Right lobe of liver (tissue), 6 donors: ENCODE data around the gene LMO7. TPM values are rescaled to one million over a fixed set of nuclear protein-coding genes. Genes with fewer than 3 reads are reported as not detected.

Source experiments
- ATAC-seq, 4 donors: fragments of 200-7000 bp; cut with Tn5 transposase; one replicate each; pipeline ENCODE4 v1.9.1; 2020; ENCODE audit warnings: mild to moderate bottlenecking in 4 of 4, moderate library complexity in 4 of 4
- DNase-seq, 3 donors: peaks; one replicate each; pipeline ENCODE4 v3.0.0-alpha.2; 2020
- H3K27ac ChIP-seq, 3 donors: fragments of 200-600 bp; one replicate each; pipeline ENCODE4 v1.8.0; 2022
- H3K27me3 ChIP-seq, 2 donors: fragments of 200-600 bp; one replicate each; pipeline ENCODE4 v1.8.0; 2022
- H3K36me3 ChIP-seq, 4 donors: fragments of 200-600 bp; sonication (generic) in 1 of 4; one replicate each; pipeline versions ENCODE4 v1.5.1 to v1.8.0; 2017 to 2022; ENCODE audit warnings: control low read depth in 1 of 4
- H3K4me1 ChIP-seq, 4 donors: fragments of 200-600 bp; sonication (generic) in 1 of 4; one replicate each; pipeline versions ENCODE4 v1.5.1 to v1.8.0; 2017 to 2022; ENCODE audit warnings: control low read depth in 1 of 4
- H3K4me3 ChIP-seq, 3 donors: fragments of 200-600 bp; one replicate each; pipeline ENCODE4 v1.8.0; 2022
- H3K9me3 ChIP-seq, 4 donors: fragments of 200-600 bp; sonication (generic) in 1 of 4; one replicate each; pipeline versions ENCODE4 v1.5.1 to v1.8.0; 2017 to 2022; ENCODE audit warnings: control low read depth in 1 of 4
- CTCF ChIP-seq, 4 donors: fragments of 200-600 bp in 3 of 4; fragments of 450-650 bp in 1 of 4; IDR thresholded peaks; one replicate each; pipeline versions ENCODE4 v1.5.1 to v1.8.0; 2016 to 2022; ENCODE audit warnings: antibody characterized with exemption in 4 of 4, mild to moderate bottlenecking in 2 of 4
- POLR2A ChIP-seq: fragments of 450-650 bp; IDR thresholded peaks from one replicate; pipeline ENCODE4 v1.6.1; 2017; ENCODE audit warnings: antibody characterized with exemption, mild to moderate bottlenecking
- WGBS: methylation state at CpG from one replicate; pipeline ENCODE4 v1.1.6; 2018; ENCODE audit warnings: low coverage, low lambda C conversion rate; ENCODE audit not compliant: insufficient coverage; ENCODE audit errors: missing lambda C conversion rate; 5-methylcytosine and 5-hydroxymethylcytosine counted together
- intact Hi-C, 2 donors: fragments of 100-400 bp; cut with DNase I; formaldehyde crosslinking; loops; one replicate each; pipeline versions ENCODE4 v1.11.2 to v1.14.1; 2022
- total RNA-seq, 6 experiments: library from RNA; depleted of rRNA in 2 of 6; stranded (reverse); fragments of >200 nt in 2 of 6; fragmentation: NEBNext Ultra II Directional in 3 of 6; extraction: Animal tissue kit (Norgen Biotek cat#: 25700) in 3 of 6; gene quantifications; one replicate each; pipeline versions ENCODE4 v1.1.0 to v1.2.4, GENCODE V29; 2016 to 2023
- donor health status: DM: no; HTN: yes; CAD: no.
- donor health status: DM: no; HTN: no; CAD: no.
- donor health status: DM: no; HTN: no; CAD: no.
- donor health status: DM: no; HTN: yes; CAD: no.
- donor health status: DM: no; HTN: yes; CAD: no.

The LMO7 gene
- total RNA-seq, 6 experiments from 2014 or later = 42.3 to 60.2 (median 51.1) TPM

GRCh38 chr13:75744127-75744526, 108.0 kb downstream of the LMO7 start:
- WGBS = 94% methylated on average over 2 of the region's 2 CpGs
- H3K9me3 ChIP-seq = no peaks in the 10 kb centered on the region
- no peaks in the 10 kb centered on the region for H3K27me3 ChIP-seq
- intact Hi-C loops = no loop called here
- DNase-seq (no peak), ATAC-seq (no peak)
- H3K27ac ChIP-seq = no peak overlapping the region
- peaks cover 0 to 3% (median 0%) of the 10 kb centered on the region in 4 donors for H3K4me1 ChIP-seq
- no peak overlapping the region for H3K4me3 ChIP-seq
- no peaks in the 10 kb centered on the region for H3K36me3 ChIP-seq
- TF ChIP-seq POLR2A = no peak
- TF ChIP-seq CTCF (IDR thresholded peaks at IDR 0.05) = no peak

GRCh38 chr13:75745387-75745786, 109.3 kb downstream of the LMO7 start:
- Histone ChIP-seq H3K36me3 (no peaks in the 10 kb centered on the region), H3K27ac (no peak overlapping the region), H3K9me3 (no peaks in the 10 kb centered on the region), H3K4me3 (no peak overlapping the region), H3K4me1 (peaks cover 0 to 3% (median 0%) of the 10 kb centered on the region in 4 donors), H3K27me3 (no peaks in the 10 kb centered on the region)
- TF ChIP-seq CTCF (IDR thresholded peaks at IDR 0.05) (no peak), POLR2A (no peak)
- DNase-seq (no peak), ATAC-seq (no peak)
- intact Hi-C loops = no loop called here
- 95% methylated on average over 2 of the region's 2 CpGs for WGBS

- Histone ChIP-seq H3K4me3 (no peak overlapping the region), H3K36me3 (no peaks in the 10 kb centered on the region), H3K27ac (no peak overlapping the region), H3K9me3 (no peaks in the 10 kb centered on the region), H3K27me3 (no peaks in the 10 kb centered on the region), H3K4me1 (peaks cover 0 to 3% (median 0%) of the 10 kb centered on the region in 4 donors)
- ATAC-seq (no peak), DNase-seq (no peak)
- intact Hi-C loops = no loop called here
- TF ChIP-seq POLR2A (no peak), CTCF (IDR thresholded peaks at IDR 0.05) (no peak)
- WGBS = 84% methylated on average over 3 of the region's 3 CpGs
These were observed 112.7 kb downstream of the LMO7 start for GRCh38 chr13:75748874-75749273.

GRCh38 chr13:75749407-75749806, 113.3 kb downstream of the LMO7 start:
- Histone ChIP-seq H3K9me3 (no peaks in the 10 kb centered on the region), H3K36me3 (no peaks in the 10 kb centered on the region), H3K27ac (no peak overlapping the region), H3K4me3 (no peak overlapping the region), H3K27me3 (no peaks in the 10 kb centered on the region), H3K4me1 (peaks cover 0 to 3% (median 0%) of the 10 kb centered on the region in 4 donors)
- intact Hi-C loops = no loop called here
- ATAC-seq (no peak), DNase-seq (no peak)
- WGBS = 49% methylated on average over 4 of the region's 4 CpGs
- TF ChIP-seq CTCF (IDR thresholded peaks at IDR 0.05) (no peak), POLR2A (no peak)

GRCh38 chr13:75751350-75751749, 115.2 kb downstream of the LMO7 start:
- peak; percentile 56 to 77 (median 66) for ATAC-seq
- intact Hi-C loops = no loop called here

More at GRCh38 chr13:75751350-75751749, 115.2 kb downstream of the LMO7 start:
- H3K4me1 ChIP-seq = peaks cover 0 to 3% (median 0%) of the 10 kb centered on the region in 4 donors
- WGBS = 71% methylated on average over 4 of the region's 4 CpGs
- no peaks in the 10 kb centered on the region for H3K9me3 ChIP-seq
- no peaks in the 10 kb centered on the region for H3K36me3 ChIP-seq
- DNase-seq = no peak
- TF ChIP-seq CTCF (IDR thresholded peaks at IDR 0.05) = no peak
- no peak for TF ChIP-seq POLR2A
- H3K27me3 ChIP-seq = no peaks in the 10 kb centered on the region
- no peak overlapping the region for H3K4me3 ChIP-seq
- H3K27ac ChIP-seq = peak overlapping the region in 1 of 3 donors; percentile 26
